HepG2 (cell line): ENCODE results near the gene UGCG.

Experiments
- CTCF ChIP-seq: sonication (generic); formaldehyde crosslinking; IDR thresholded peaks from 2 replicates; pipeline ENCODE4 v1.5.0; 2020; ENCODE audit warnings: mild to moderate bottlenecking, missing genetic modification reagents, moderate library complexity
- EZH2 ChIP-seq: conservative IDR thresholded peaks from 2 replicates; pipeline ENCODE4 v1.6.1; 2012; ENCODE audit warnings: mild to moderate bottlenecking, low read depth, low read length, moderate library complexity
- FOXC1 ChIP-seq: sonication (generic); formaldehyde crosslinking; IDR thresholded peaks from 2 replicates; pipeline ENCODE4 v1.8.0; 2022; ENCODE audit warnings: mild to moderate bottlenecking, missing genetic modification reagents, borderline replicate concordance
- GMEB2 ChIP-seq: IDR thresholded peaks from 2 replicates; pipeline ENCODE4 v1.6.1; 2016; ENCODE audit warnings: missing biosample characterization, missing genetic modification reagents, low read depth
- MED8 ChIP-seq: sonication (generic); formaldehyde crosslinking; IDR thresholded peaks from 2 replicates; pipeline ENCODE4 v1.8.1; 2023; ENCODE audit warnings: mild to moderate bottlenecking, missing genetic modification reagents; ENCODE audit not compliant: insufficient replicate concordance
- SIX1 ChIP-seq: sonication (generic); formaldehyde crosslinking; IDR thresholded peaks from 2 replicates; pipeline ENCODE4 v1.4.0; 2020; ENCODE audit warnings: missing genetic modification reagents, borderline replicate concordance
- U2AF2 ChIP-seq: fragments of 200-400 bp; formaldehyde crosslinking; IDR thresholded peaks from 2 replicates; pipeline ENCODE4 v1.6.1; 2017; ENCODE audit warnings: low read depth, mild to moderate bottlenecking, low read length
- YY1 ChIP-seq: IDR thresholded peaks from 2 replicates; pipeline ENCODE4 v1.6.1; 2011; ENCODE audit warnings: low read length, low read depth, moderate library complexity, mild to moderate bottlenecking; ENCODE audit not compliant: insufficient read depth, insufficient replicate concordance
- ZNF101 ChIP-seq: sonication (generic); formaldehyde crosslinking; IDR thresholded peaks from 2 replicates; pipeline ENCODE4 v1.4.0; 2020; ENCODE audit warnings: mild to moderate bottlenecking, low read depth, missing genetic modification reagents, borderline replicate concordance
- ZNF138 ChIP-seq: sonication (generic); formaldehyde crosslinking; IDR thresholded peaks from 2 replicates; pipeline ENCODE4 v1.5.0; 2020; ENCODE audit warnings: mild to moderate bottlenecking, low read depth, missing genetic modification reagents
- ZNF274 ChIP-seq: sonication (generic); formaldehyde crosslinking; IDR thresholded peaks from 2 replicates; pipeline ENCODE4 v1.5.1; 2020; ENCODE audit warnings: mild to moderate bottlenecking, missing genetic modification reagents
- ZNF280B ChIP-seq: sonication (generic); formaldehyde crosslinking; IDR thresholded peaks from 2 replicates; pipeline ENCODE4 v1.5.0; 2020; ENCODE audit warnings: missing genetic modification reagents, mild to moderate bottlenecking, borderline replicate concordance

GRCh38 chr9:111938427-111938800, 41.8 kb downstream of the UGCG start:
- TF ChIP-seq ZNF280B (CRISPR knock-in tag) (no peak), CTCF (CRISPR knock-in tag) (no peak), ZNF101 (CRISPR knock-in tag) (no peak), ZNF138 (CRISPR knock-in tag) (no peak), YY1 (no peak), EZH2 (no peak), ZNF274 (CRISPR knock-in tag) (no peak), U2AF2 (no peak), MED8 (CRISPR knock-in tag) (no peak), SIX1 (no peak), FOXC1 (no peak), GMEB2 (CRISPR knock-in tag) (no peak)
